ENCODE measurements around the gene MYCBP2.

GRCh38 chr13:77269141-77269540, 57.8 kb downstream of the MYCBP2 start:
- TF ChIP-seq CTCF (IDR thresholded peaks at IDR 0.05) (no peak), POLR2A (IDR thresholded peaks at IDR 0.05) (no peak), EP300 (IDR thresholded peaks at IDR 0.05) (no peak)
